HepG2 (cell line): ENCODE data around the gene CNTN2. TPM values are rescaled to one million over a fixed set of nuclear protein-coding genes. Genes with fewer than 3 reads are reported as not detected.
A peak's percentile ranks its signal among the peaks of the same experiment; 100 is the strongest.

Experiments used
- ELF4 ChIP-seq: sonication (generic); formaldehyde crosslinking; IDR thresholded peaks from 2 replicates; pipeline ENCODE4 v1.5.0; 2020; ENCODE audit warnings: missing genetic modification reagents, mild to moderate bottlenecking, moderate library complexity, borderline replicate concordance
- SP5 ChIP-seq: IDR thresholded peaks from 2 replicates; pipeline ENCODE4 v1.6.1; 2016; ENCODE audit warnings: low read depth, borderline replicate concordance
- SPEN ChIP-seq: sonication (generic); formaldehyde crosslinking; IDR thresholded peaks from 2 replicates; pipeline ENCODE4 v1.5.1; 2020; ENCODE audit warnings: low read depth, mild to moderate bottlenecking, missing genetic modification reagents
- SRY ChIP-seq: sonication (generic); formaldehyde crosslinking; IDR thresholded peaks from 2 replicates; pipeline ENCODE4 v1.8.0; 2022; ENCODE audit warnings: mild to moderate bottlenecking, missing genetic modification reagents
- ZNF30 ChIP-seq: sonication (generic); formaldehyde crosslinking; IDR thresholded peaks from 2 replicates; pipeline ENCODE4 v1.5.0; 2020; ENCODE audit warnings: mild to moderate bottlenecking, missing genetic modification reagents
- ZNF326 ChIP-seq: sonication (generic); formaldehyde crosslinking; IDR thresholded peaks from 2 replicates; pipeline ENCODE4 v1.4.0; 2020; ENCODE audit warnings: missing genetic modification reagents, borderline replicate concordance
- ZNF563 ChIP-seq: sonication (generic); formaldehyde crosslinking; IDR thresholded peaks from 2 replicates; pipeline ENCODE4 v1.8.0; 2022; ENCODE audit warnings: mild to moderate bottlenecking, moderate library complexity, missing genetic modification reagents
- polyA plus RNA-seq, 8 experiments: library from polyadenylated mRNA; depleted of rRNA in 3 of 8; stranded (reverse) in 7 of 8; unstranded in 1 of 8; fragments of >200 nt; fragmentation: Illumina TruSeq in 4 of 8; extraction: Trizol in 4 of 8; gene quantifications; 2 replicates each; pipeline versions ENCODE4 v1.2.1 to v1.2.3, GENCODE V29; 2011 to 2016; ENCODE audit warnings: low read depth in 4 of 8, missing spikeins in 1 of 8, mixed read lengths in 1 of 8; ENCODE audit not compliant: insufficient read depth in 1 of 8
- total RNA-seq, 5 experiments: library from RNA; depleted of rRNA; stranded (reverse); fragments of >200 nt; fragmentation: Illumina TruSeq; extraction: Trizol; gene quantifications; 2 replicates each; pipeline ENCODE4 v1.2.3, GENCODE V29; 2016; ENCODE audit warnings: low read depth in 1 of 5
- TF ChIP-seq, protein P1 (sequence below): sonication (generic); formaldehyde crosslinking; IDR thresholded peaks from 2 replicates; pipeline ENCODE4 v1.5.0; 2020; ENCODE audit warnings: mild to moderate bottlenecking, missing genetic modification reagents, borderline replicate concordance
- TF ChIP-seq, protein P2 (sequence below): sonication (generic); formaldehyde crosslinking; IDR thresholded peaks from 2 replicates; pipeline ENCODE4; 2020; ENCODE audit warnings: missing genetic modification reagents, mild to moderate bottlenecking, borderline replicate concordance
- TF ChIP-seq, protein P3 (sequence below): sonication (generic); formaldehyde crosslinking; IDR thresholded peaks from 2 replicates; pipeline ENCODE4 v1.4.0; 2020; ENCODE audit warnings: missing genetic modification reagents
- TF ChIP-seq, protein P4 (sequence below): IDR thresholded peaks from 2 replicates; pipeline ENCODE4 v1.6.1; 2016
- TF ChIP-seq, protein P5 (sequence below): sonication (generic); formaldehyde crosslinking; IDR thresholded peaks from 2 replicates; pipeline ENCODE4 v1.5.1; 2020; ENCODE audit warnings: mild to moderate bottlenecking, missing genetic modification reagents

Gene CNTN2
- total and polyA plus RNA-seq, 2 of the 13 experiments (the other 11 are each of a cell fraction or from before 2014, with no cell fraction given) = not detected

DNA sequence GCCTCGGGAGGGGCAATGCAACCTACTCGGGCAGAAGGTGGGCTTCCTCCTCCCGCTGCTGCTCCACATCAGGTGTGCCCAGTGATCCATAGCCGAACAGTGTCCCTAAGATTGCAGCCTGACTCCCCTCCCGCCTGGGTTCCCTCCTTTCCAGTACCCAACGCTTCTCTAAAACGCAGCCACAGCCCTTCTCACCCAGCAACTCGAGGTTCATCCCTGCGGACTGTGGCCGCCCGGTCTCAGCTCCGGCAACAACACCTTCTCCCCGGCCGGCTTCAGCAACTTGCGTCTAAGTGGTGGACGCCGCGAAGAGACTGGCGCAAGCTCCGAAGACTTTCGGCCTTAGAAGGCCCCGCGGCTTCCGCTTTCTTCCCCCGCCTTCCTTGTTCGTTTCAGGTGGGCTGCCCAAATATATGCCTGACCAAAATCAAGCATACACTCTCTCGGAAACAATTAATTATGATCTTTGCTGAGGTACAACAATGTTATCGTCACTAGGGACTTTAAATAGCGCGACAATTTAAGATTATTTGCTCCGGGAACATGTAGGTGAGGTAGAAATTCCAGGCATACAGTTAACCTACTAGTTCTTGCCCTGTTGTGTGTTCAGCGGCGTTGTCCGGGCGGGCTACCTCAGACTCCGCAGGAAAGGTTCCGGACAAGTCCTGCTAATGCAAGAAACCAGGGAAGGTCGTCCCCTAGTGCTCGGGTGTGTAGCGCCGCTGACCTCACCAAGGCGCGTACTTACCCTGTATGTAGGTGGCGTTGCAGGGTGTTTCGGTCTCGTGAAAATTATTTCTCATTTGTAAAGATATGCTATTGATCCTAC lies 78.9 kb downstream of the CNTN2 start, which contains the start of gene RBBP5 (continued):
- TF ChIP-seq, protein P1, sequence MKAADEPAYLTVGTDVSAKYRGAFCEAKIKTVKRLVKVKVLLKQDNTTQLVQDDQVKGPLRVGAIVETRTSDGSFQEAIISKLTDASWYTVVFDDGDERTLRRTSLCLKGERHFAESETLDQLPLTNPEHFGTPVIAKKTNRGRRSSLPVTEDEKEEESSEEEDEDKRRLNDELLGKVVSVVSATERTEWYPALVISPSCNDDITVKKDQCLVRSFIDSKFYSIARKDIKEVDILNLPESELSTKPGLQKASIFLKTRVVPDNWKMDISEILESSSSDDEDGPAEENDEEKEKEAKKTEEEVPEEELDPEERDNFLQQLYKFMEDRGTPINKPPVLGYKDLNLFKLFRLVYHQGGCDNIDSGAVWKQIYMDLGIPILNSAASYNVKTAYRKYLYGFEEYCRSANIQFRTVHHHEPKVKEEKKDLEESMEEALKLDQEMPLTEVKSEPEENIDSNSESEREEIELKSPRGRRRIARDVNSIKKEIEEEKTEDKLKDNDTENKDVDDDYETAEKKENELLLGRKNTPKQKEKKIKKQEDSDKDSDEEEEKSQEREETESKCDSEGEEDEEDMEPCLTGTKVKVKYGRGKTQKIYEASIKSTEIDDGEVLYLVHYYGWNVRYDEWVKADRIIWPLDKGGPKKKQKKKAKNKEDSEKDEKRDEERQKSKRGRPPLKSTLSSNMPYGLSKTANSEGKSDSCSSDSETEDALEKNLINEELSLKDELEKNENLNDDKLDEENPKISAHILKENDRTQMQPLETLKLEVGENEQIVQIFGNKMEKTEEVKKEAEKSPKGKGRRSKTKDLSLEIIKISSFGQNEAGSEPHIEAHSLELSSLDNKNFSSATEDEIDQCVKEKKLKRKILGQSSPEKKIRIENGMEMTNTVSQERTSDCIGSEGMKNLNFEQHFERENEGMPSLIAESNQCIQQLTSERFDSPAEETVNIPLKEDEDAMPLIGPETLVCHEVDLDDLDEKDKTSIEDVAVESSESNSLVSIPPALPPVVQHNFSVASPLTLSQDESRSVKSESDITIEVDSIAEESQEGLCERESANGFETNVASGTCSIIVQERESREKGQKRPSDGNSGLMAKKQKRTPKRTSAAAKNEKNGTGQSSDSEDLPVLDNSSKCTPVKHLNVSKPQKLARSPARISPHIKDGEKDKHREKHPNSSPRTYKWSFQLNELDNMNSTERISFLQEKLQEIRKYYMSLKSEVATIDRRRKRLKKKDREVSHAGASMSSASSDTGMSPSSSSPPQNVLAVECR (CRISPR knock-in tag) = peak; percentile 88; the same call in 1 of the 2 replicates
- no peak for TF ChIP-seq ELF4 (CRISPR knock-in tag)
- peak; percentile 97 for TF ChIP-seq SPEN (CRISPR knock-in tag)
- no peak for TF ChIP-seq ZNF326 (CRISPR knock-in tag)
- TF ChIP-seq, protein P2, sequence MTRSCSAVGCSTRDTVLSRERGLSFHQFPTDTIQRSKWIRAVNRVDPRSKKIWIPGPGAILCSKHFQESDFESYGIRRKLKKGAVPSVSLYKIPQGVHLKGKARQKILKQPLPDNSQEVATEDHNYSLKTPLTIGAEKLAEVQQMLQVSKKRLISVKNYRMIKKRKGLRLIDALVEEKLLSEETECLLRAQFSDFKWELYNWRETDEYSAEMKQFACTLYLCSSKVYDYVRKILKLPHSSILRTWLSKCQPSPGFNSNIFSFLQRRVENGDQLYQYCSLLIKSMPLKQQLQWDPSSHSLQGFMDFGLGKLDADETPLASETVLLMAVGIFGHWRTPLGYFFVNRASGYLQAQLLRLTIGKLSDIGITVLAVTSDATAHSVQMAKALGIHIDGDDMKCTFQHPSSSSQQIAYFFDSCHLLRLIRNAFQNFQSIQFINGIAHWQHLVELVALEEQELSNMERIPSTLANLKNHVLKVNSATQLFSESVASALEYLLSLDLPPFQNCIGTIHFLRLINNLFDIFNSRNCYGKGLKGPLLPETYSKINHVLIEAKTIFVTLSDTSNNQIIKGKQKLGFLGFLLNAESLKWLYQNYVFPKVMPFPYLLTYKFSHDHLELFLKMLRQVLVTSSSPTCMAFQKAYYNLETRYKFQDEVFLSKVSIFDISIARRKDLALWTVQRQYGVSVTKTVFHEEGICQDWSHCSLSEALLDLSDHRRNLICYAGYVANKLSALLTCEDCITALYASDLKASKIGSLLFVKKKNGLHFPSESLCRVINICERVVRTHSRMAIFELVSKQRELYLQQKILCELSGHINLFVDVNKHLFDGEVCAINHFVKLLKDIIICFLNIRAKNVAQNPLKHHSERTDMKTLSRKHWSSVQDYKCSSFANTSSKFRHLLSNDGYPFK (CRISPR knock-in tag) = peak; percentile 80; the same call in 1 of the 2 replicates
- TF ChIP-seq ZNF30 (CRISPR knock-in tag) = no peak
- TF ChIP-seq SRY = peak; percentile 75; the same call in 1 of the 2 replicates
- TF ChIP-seq, protein P3, sequence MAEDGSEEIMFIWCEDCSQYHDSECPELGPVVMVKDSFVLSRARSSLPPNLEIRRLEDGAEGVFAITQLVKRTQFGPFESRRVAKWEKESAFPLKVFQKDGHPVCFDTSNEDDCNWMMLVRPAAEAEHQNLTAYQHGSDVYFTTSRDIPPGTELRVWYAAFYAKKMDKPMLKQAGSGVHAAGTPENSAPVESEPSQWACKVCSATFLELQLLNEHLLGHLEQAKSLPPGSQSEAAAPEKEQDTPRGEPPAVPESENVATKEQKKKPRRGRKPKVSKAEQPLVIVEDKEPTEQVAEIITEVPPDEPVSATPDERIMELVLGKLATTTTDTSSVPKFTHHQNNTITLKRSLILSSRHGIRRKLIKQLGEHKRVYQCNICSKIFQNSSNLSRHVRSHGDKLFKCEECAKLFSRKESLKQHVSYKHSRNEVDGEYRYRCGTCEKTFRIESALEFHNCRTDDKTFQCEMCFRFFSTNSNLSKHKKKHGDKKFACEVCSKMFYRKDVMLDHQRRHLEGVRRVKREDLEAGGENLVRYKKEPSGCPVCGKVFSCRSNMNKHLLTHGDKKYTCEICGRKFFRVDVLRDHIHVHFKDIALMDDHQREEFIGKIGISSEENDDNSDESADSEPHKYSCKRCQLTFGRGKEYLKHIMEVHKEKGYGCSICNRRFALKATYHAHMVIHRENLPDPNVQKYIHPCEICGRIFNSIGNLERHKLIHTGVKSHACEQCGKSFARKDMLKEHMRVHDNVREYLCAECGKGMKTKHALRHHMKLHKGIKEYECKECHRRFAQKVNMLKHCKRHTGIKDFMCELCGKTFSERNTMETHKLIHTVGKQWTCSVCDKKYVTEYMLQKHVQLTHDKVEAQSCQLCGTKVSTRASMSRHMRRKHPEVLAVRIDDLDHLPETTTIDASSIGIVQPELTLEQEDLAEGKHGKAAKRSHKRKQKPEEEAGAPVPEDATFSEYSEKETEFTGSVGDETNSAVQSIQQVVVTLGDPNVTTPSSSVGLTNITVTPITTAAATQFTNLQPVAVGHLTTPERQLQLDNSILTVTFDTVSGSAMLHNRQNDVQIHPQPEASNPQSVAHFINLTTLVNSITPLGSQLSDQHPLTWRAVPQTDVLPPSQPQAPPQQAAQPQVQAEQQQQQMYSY (CRISPR knock-in tag) = no peak
- no peak; the same call in 1 of the 2 replicates for TF ChIP-seq ZNF563 (CRISPR knock-in tag)
- TF ChIP-seq, protein P4, sequence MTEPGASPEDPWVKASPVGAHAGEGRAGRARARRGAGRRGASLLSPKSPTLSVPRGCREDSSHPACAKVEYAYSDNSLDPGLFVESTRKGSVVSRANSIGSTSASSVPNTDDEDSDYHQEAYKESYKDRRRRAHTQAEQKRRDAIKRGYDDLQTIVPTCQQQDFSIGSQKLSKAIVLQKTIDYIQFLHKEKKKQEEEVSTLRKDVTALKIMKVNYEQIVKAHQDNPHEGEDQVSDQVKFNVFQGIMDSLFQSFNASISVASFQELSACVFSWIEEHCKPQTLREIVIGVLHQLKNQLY (CRISPR knock-in tag) = 0 out of 2 replicates have a peak, but pooled peaks have one; percentile 16
- TF ChIP-seq SP5 = no peak; the same call in 1 of the 2 replicates
- TF ChIP-seq, protein P5, sequence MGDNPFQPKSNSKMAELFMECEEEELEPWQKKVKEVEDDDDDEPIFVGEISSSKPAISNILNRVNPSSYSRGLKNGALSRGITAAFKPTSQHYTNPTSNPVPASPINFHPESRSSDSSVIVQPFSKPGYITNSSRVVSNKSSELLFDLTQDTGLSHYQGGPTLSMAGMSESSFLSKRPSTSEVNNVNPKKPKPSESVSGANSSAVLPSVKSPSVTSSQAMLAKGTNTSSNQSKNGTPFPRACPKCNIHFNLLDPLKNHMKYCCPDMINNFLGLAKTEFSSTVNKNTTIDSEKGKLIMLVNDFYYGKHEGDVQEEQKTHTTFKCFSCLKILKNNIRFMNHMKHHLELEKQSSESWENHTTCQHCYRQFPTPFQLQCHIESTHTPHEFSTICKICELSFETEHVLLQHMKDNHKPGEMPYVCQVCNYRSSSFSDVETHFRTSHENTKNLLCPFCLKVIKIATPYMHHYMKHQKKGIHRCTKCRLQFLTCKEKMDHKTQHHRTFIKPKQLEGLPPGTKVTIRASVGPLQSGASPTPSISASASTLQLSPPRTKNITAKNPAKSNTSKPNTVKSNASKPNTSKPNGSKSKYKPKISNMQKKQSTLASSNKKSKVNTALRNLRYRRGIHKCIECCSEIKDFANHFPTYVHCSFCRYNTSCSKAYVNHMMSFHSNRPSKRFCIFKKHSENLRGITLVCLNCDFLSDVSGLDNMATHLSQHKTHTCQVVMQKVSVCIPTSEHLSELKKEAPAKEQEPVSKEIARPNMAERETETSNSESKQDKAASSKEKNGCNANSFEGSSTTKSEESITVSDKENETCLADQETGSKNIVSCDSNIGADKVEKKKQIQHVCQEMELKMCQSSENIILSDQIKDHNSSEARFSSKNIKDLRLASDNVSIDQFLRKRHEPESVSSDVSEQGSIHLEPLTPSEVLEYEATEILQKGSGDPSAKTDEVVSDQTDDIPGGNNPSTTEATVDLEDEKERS (CRISPR knock-in tag) = peak; percentile 54; the same call in 1 of the 2 replicates
